ENCODE results near the gene SERINC5.

SERINC5 gene

DNA sequence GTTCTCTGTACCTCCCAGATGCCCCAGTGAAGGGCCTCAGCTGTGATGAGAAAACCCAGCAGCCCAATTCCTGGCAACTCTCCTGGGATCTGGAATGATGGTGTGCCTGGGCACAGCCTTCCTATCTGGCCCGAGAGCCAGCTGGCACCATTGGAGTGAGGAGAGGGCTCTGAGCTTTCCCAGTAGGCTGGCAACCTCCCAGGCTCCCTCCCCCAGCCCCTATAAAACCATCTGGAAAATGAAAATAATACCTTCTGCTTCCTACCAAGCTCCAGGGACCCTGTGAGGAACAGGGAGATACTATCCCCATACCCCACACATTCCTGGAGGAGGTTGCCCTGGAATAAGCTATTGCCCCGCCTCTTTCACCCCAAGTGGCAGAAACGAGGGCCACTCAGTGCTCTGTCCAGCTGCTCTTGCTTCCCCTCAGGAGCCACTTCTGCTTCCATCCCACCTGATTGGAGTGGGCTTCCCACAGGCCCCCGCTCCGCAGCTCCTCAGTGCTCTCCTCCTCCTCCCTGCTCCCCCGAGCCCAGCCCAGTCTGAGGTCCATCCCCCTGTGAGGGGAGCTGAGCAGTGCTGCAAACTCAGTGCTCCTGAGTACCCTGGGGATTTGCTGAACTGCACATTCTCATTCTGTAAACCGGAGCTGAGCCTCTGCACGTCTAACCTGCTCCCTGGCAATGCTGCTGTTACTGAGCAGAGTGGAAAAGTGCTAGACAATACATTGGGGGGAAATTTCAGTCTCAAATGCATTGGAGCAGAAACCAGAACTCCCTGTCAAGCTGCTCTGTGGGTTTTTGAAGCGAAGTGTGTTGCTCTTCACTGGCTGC lies 146.0 kb downstream of the SERINC5 start:
- Histone ChIP-seq H3K36me3 (ENCODE audit: insufficient read depth, low read length) (no peaks in the 10 kb centered on the region), H3K4me3 (no peak overlapping the region), H3K9me3 (ENCODE audit: low read depth, low read length) (no peaks in the 10 kb centered on the region), H3K27ac (no peak overlapping the region), H3K9ac (ENCODE audit: insufficient read length) (no peak overlapping the region)
- TF ChIP-seq EZH2 (IDR thresholded peaks at IDR 0.05) (no peak), POLR2AphosphoS5 (IDR thresholded peaks at IDR 0.05; ENCODE audit: borderline replicate concordance, low read depth, low read length) (no peak), FOXP2 (optimal IDR thresholded peaks at IDR 0.05; ENCODE audit: control extremely low read depth, extremely low read length, insufficient read depth) (no peak)
- DNase-seq (ENCODE audit: low read depth, low spot score), result no peak

DNA sequence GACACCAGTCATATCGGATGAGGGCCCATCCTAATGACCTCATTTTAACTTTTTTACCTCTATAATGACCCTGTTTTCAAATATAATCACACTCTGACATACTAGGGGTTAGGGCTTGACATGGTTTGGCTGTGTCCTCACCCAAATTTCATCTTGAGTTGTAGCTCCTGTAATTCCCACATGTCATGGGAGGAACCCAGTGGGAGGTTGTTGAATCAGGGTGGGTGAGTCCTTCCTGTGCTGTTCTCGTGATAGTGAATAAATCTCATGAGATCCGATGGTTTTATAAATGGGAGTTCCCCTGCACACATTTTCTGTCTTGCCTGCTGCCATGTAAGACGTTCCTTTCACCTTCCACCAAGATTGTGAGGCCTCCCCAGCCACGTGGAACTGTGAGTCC lies 148.9 kb downstream of the SERINC5 start:
- Histone ChIP-seq H3K9me3 (ENCODE audit: low read depth, low read length) (no peaks in the 10 kb centered on the region), H3K36me3 (ENCODE audit: insufficient read depth, low read length) (no peaks in the 10 kb centered on the region), H3K27ac (no peak overlapping the region), H3K9ac (ENCODE audit: insufficient read length) (no peak overlapping the region), H3K4me3 (no peak overlapping the region)
- no peak for DNase-seq (ENCODE audit: low read depth, low spot score)
- no peak for TF ChIP-seq POLR2AphosphoS5 (IDR thresholded peaks at IDR 0.05; ENCODE audit: borderline replicate concordance, low read depth, low read length)
- TF ChIP-seq EZH2 (IDR thresholded peaks at IDR 0.05), result no peak
- TF ChIP-seq FOXP2 (optimal IDR thresholded peaks at IDR 0.05; ENCODE audit: control extremely low read depth, extremely low read length, insufficient read depth), result no peak

DNA sequence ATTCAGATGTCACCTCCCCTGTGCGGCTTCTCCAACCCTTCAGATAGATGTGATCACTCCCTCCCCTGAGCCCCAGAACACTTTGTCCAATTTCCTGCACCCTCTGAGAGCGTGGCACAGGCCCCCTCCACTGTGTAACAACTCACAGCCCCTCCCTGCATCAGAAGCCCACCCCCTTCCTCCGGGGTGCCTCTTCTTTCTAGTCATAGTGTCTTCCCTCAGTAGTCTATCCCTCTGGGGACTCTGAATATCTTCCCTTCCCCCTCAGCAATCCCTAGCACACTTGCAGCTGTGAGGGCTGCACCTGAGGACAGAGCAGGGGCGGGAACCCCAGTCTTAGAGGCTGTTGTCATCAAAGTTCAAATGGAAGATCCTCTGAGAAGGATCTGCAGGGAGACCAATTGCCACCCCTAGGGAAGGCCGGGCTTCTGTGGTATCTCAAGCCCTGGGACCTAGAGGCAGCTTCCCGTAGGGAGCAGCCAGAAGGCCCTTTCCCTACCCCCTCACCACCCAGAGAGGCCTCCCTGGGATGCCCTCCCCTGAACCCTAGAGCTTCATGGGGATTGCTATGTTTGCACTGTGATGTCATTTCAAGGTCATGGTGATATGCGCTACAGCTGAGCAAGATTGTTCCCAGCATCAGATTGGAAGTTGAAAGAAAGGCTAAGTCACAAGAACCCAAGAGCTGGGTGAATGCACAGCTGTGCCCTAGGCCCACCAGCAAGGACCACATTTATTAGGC lies 150.0 kb downstream of the SERINC5 start:
- H3K36me3 ChIP-seq (ENCODE audit: insufficient read depth, low read length), result no peaks in the 10 kb centered on the region
- H3K9ac ChIP-seq (ENCODE audit: insufficient read length), result no peak overlapping the region
- no peak overlapping the region for H3K27ac ChIP-seq
- no peak overlapping the region for H3K4me3 ChIP-seq
- no peaks in the 10 kb centered on the region for H3K9me3 ChIP-seq (ENCODE audit: low read depth, low read length)
- no peak for DNase-seq (ENCODE audit: low read depth, low spot score)
- TF ChIP-seq EZH2 (IDR thresholded peaks at IDR 0.05), result no peak
- no peak for TF ChIP-seq POLR2AphosphoS5 (IDR thresholded peaks at IDR 0.05; ENCODE audit: borderline replicate concordance, low read depth, low read length)
- TF ChIP-seq FOXP2 (optimal IDR thresholded peaks at IDR 0.05; ENCODE audit: control extremely low read depth, extremely low read length, insufficient read depth), result no peak

DNA sequence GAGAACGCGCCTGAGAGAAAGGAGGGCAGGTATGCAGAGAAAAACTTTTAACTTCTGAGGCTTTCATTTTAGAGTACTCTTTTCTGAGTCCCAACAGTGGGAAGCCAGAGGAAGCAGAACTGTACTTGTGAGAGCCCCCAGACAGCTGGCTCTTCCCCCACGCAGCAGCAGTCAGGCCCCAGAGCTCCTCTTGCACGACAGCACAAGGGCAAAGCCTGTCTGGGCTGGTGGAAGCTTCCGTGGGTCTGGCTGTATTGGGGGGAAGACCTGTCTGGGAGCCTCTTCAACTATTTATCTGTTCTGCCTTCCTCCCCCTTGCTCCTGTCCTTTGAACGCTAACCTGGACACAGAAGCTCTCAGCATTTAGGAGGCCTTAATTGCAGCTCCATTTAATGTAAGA lies 152.5 kb downstream of the SERINC5 start:
- Histone ChIP-seq H3K36me3 (ENCODE audit: insufficient read depth, low read length) (no peaks in the 10 kb centered on the region), H3K4me3 (no peak overlapping the region), H3K27ac (no peak overlapping the region), H3K9me3 (ENCODE audit: low read depth, low read length) (no peaks in the 10 kb centered on the region), H3K9ac (ENCODE audit: insufficient read length) (no peak overlapping the region)
- no peak for DNase-seq (ENCODE audit: low read depth, low spot score)
- TF ChIP-seq EZH2 (IDR thresholded peaks at IDR 0.05), result no peak
- no peak for TF ChIP-seq POLR2AphosphoS5 (IDR thresholded peaks at IDR 0.05; ENCODE audit: borderline replicate concordance, low read depth, low read length)
- no peak for TF ChIP-seq FOXP2 (optimal IDR thresholded peaks at IDR 0.05; ENCODE audit: control extremely low read depth, extremely low read length, insufficient read depth)

DNA sequence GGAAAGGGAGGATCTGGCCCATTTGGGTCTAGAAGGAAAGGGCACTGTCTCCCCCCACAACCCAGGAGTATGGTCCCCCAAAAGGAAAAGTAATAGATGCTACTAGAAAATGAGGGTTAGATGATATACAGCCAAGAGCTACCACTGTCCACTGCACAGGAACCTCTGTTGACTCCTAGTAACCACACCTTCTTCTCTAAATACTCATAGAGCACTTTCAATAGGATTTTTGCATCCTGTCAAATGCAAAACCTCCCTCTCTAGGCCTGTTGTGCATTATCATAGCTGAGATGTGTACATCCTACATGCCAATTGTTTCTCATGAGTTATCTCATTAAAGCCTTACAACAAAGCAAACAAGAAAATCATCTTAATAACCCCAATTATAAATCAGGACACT lies 153.9 kb downstream of the SERINC5 start:
- Histone ChIP-seq H3K4me3 (no peak overlapping the region), H3K9me3 (ENCODE audit: low read depth, low read length) (no peaks in the 10 kb centered on the region), H3K36me3 (ENCODE audit: insufficient read depth, low read length) (no peaks in the 10 kb centered on the region), H3K9ac (ENCODE audit: insufficient read length) (no peak overlapping the region), H3K27ac (no peak overlapping the region)
- no peak for DNase-seq (ENCODE audit: low read depth, low spot score)
- TF ChIP-seq EZH2 (IDR thresholded peaks at IDR 0.05) (no peak), POLR2AphosphoS5 (IDR thresholded peaks at IDR 0.05; ENCODE audit: borderline replicate concordance, low read depth, low read length) (no peak), FOXP2 (optimal IDR thresholded peaks at IDR 0.05; ENCODE audit: control extremely low read depth, extremely low read length, insufficient read depth) (no peak)

DNA sequence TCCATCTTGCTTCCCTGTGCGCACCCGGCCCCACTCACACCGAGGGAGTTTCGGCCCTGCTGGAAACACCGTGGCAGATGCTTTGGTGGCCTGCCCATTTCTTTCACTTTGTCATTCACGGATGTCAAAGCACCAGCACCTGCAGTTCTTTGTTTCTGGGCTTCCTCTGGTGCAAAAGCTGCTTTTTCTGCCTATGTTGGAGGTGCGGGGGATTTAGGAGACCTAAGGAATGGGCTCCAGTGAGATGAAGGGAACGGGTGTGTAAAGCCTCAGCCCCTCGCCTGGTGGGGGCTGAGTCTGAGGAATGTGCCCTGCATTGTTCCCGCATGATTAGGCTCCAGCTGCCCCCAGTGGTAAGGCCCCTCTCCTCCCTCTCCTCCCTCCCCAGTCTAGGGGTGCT lies 158.4 kb downstream of the SERINC5 start:
- H3K4me3 ChIP-seq, result no peak overlapping the region
- TF ChIP-seq POLR2AphosphoS5 (IDR thresholded peaks at IDR 0.05; ENCODE audit: borderline replicate concordance, low read depth, low read length), result no peak
- TF ChIP-seq EZH2 (IDR thresholded peaks at IDR 0.05), result no peak
- no peak for TF ChIP-seq FOXP2 (optimal IDR thresholded peaks at IDR 0.05; ENCODE audit: control extremely low read depth, extremely low read length, insufficient read depth)
- H3K9me3 ChIP-seq (ENCODE audit: low read depth, low read length), result no peaks in the 10 kb centered on the region
- no peaks in the 10 kb centered on the region for H3K36me3 ChIP-seq (ENCODE audit: insufficient read depth, low read length)
- no peak overlapping the region for H3K27ac ChIP-seq
- no peak overlapping the region for H3K9ac ChIP-seq (ENCODE audit: insufficient read length)
- DNase-seq (ENCODE audit: low read depth, low spot score), result no peak

DNA sequence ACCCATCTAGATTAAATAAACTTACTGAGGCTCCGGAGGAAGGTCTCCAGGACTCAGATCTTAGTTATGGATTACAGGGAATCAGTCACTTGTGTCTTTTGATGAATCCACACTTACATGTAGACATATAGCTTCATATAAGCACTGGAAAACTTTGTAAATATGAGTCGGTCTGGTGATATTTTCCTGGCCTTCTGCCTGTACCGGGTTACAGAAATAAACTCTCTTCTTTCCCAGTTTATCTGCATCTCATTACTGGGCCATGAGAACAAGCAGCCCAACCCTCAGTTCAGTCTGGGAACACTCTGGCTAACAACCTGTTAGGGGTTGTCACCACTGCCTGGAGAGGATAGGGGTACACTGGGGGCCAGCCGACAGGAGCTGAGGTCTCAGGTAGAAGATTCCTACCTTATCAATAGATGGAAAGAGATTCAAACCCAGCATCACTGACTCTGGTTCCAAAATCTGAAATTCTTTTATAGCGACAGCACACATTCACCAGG lies 161.6 kb downstream of the SERINC5 start:
- no peaks in the 10 kb centered on the region for H3K36me3 ChIP-seq (ENCODE audit: insufficient read depth, low read length)
- H3K9ac ChIP-seq (ENCODE audit: insufficient read length), result no peak overlapping the region
- no peaks in the 10 kb centered on the region for H3K9me3 ChIP-seq (ENCODE audit: low read depth, low read length)
- DNase-seq (ENCODE audit: low read depth, low spot score), result no peak
- no peak for TF ChIP-seq POLR2AphosphoS5 (IDR thresholded peaks at IDR 0.05; ENCODE audit: borderline replicate concordance, low read depth, low read length)
- TF ChIP-seq FOXP2 (optimal IDR thresholded peaks at IDR 0.05; ENCODE audit: control extremely low read depth, extremely low read length, insufficient read depth), result no peak
- no peak for TF ChIP-seq EZH2 (IDR thresholded peaks at IDR 0.05)
- no peak overlapping the region for H3K4me3 ChIP-seq
- no peak overlapping the region for H3K27ac ChIP-seq

DNA sequence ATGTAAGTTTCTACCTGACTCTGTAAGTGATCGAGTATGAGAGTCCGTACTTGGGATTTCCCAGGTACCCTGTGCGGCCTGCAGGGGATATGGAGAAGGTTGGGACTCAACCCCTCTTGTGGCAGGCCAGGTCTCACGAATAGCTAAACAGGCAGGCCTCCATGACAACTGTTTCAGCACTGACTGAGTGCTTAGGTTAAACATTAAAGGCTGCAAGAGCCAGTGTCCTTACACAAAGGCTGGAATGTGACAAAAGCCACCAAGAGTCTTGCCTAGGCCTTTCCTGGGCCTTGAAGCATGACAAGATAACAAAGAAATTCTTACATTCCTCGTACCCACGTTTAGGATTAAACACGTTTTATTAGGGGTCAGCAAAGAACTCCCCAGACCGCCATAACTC lies 162.1 kb downstream of the SERINC5 start:
- DNase-seq (ENCODE audit: low read depth, low spot score), result no peak
- Histone ChIP-seq H3K36me3 (ENCODE audit: insufficient read depth, low read length) (no peaks in the 10 kb centered on the region), H3K27ac (no peak overlapping the region), H3K4me3 (no peak overlapping the region), H3K9ac (ENCODE audit: insufficient read length) (no peak overlapping the region), H3K9me3 (ENCODE audit: low read depth, low read length) (no peaks in the 10 kb centered on the region)
- TF ChIP-seq POLR2AphosphoS5 (IDR thresholded peaks at IDR 0.05; ENCODE audit: borderline replicate concordance, low read depth, low read length) (no peak), FOXP2 (optimal IDR thresholded peaks at IDR 0.05; ENCODE audit: control extremely low read depth, extremely low read length, insufficient read depth) (no peak), EZH2 (IDR thresholded peaks at IDR 0.05) (no peak)
